ENCODE data around the gene RGS10.

Gene RGS10

DNA sequence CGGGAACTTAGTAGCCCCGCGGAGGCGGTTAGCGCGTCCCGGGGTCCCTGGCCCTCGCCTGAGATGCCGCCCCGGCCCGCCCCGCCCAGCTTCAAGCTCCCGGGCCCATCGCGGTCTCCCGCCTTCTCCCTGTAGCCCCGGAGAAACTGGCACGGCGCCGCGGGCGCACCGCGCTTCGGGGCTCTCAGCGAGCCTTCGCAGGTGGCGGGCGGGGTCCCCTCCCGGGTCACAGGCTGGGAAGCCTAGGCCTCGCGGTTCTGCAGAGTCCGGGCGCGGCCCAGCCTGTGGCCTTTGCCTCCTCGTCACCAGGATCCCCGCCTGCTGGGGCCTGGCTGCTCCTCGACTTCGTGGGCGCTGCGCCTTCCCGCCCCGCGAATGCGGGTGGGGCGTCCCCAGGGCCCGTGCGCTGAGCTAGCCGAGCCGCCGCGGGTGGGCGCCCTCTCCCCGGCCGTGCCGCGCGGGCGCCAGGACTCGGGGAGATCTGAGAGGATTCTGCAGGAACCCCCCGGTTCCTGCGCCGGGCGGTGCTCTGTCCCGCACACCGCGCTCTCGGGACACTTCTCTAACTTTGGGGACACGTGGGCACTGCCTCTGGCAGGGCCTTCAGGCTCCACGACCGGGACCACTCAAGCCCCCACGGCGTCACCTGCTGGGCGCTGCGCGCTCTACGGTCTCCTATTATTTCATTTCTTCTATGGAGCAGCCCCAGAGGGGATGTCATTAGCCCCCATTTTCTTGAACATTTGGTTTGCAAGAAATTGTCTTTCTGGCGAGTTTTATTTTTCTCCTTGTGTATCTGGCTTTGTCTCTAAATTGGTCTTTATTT, 682 bp upstream of the RGS10 start:
- TF ChIP-seq, protein P1, sequence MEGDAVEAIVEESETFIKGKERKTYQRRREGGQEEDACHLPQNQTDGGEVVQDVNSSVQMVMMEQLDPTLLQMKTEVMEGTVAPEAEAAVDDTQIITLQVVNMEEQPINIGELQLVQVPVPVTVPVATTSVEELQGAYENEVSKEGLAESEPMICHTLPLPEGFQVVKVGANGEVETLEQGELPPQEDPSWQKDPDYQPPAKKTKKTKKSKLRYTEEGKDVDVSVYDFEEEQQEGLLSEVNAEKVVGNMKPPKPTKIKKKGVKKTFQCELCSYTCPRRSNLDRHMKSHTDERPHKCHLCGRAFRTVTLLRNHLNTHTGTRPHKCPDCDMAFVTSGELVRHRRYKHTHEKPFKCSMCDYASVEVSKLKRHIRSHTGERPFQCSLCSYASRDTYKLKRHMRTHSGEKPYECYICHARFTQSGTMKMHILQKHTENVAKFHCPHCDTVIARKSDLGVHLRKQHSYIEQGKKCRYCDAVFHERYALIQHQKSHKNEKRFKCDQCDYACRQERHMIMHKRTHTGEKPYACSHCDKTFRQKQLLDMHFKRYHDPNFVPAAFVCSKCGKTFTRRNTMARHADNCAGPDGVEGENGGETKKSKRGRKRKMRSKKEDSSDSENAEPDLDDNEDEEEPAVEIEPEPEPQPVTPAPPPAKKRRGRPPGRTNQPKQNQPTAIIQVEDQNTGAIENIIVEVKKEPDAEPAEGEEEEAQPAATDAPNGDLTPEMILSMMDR (IDR thresholded peaks at IDR 0.05; ENCODE audit: low read depth, low read length), result peak; percentile 58
- no peak for DNase-seq (ENCODE audit: extremely low read depth, low read depth)

DNA sequence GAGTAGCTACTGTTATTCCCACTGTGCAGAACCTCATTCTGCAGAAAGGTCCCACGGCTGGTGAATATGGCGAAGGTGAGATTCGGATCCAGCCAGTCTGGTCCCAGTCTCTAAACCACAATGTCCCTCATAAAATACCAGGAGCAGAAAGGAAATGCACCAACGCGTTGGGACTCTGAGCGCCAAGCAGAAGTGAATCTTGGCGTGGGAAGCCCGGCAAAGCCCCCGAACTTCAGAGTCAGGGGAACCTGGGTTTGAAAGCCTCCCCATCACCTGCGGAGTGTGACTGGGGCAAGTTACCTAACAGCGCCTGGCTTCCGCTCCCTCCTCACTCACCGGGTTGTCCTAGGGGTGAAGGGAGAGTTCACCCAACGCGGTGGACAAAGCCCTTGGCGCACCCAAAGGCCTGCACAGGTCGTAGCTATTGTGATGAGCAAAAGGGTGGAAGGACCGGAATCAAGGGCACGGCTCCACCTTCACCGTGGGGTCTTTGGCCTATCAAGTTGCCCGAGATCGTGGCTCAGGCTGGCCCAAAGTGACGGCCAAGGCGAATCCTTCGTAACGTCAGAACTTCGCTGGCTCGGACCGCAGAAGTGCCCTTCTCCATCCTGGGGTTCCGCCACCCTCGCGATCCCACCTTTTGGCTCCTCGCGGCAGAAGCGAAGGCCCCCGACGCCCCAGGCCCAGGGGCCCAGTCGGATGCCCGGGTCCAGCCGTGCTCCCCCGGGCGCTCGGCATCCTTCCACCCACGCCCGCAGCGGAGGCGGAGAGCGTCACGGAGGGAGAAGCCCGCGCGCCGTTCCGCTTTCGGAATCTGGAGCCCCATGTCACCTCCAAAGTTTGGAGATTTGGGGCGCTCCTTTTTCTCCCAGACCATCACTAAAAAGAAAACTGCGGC, 811 bp downstream of the RGS10 start:
- DNase-seq (ENCODE audit: extremely low read depth, low read depth), result no peak
- TF ChIP-seq, protein P1 (IDR thresholded peaks at IDR 0.05; ENCODE audit: low read depth, low read length), result no peak

DNA sequence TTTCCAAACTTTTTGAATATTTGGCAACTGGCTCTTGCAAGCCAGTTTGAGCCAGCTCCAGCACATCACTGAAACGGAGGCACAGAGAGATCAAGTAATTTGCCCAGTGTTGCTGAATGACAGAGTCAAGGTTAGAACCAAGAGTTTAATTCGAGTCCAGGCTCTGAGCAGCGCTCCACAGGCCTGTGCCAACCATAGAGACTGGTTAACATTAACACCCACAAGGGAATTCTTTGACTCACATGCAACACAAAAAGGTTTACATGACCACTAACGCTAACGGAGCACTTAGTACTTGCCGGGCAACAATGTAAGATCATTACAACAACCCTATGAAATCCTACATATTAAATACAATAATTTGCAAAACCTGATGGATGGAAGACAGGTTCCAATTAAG, 1.5 kb downstream of the RGS10 start:
- DNase-seq (ENCODE audit: extremely low read depth, low read depth), result no peak

DNA sequence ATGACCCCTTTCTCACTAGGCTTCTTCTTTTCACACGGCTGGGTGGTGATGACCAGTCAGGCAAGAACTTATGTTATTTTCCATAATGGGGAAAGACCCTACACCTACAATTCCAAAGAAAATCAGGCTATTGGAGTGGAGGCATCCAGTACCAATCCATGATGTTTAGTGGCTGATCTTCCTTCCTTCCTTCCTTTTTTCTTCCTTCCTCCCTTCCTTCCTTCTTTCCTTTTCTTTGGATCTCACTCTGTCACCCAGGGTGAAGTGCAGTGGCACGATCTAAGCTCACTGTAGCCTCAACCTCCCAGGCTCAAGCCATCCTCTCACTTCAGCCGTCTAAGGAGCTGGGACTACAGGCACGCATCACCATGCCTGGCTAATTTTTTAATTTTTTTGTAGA, 2.5 kb downstream of the RGS10 start:
- TF ChIP-seq, protein P1 (IDR thresholded peaks at IDR 0.05; ENCODE audit: low read depth, low read length), result no peak

More for the DNA sequence above, 1.5 kb downstream of the RGS10 start:
- TF ChIP-seq, protein P1 (IDR thresholded peaks at IDR 0.05; ENCODE audit: low read depth, low read length), result no peak

DNA sequence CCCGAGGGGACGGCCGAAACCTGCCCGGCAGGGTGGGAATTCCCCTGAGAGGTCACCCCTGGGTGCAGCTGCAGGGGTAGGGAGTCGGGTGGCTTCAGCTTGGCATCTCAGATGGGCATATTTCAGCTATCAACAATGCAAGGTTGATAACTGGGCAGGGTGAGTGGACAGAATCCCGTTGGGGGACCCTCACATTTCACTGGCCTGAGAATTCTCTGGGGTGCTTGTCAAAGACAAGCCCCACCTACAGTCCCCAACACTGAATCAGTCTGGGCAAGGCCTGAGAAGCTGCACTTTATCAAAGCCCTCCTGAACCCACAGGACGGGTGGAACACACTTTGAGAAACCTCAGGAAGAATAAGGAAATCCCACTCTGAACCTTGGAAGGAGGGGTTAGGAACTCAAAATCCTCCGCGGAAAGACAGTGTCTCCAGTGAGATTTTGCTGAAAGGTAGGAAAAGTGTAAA, 3.1 kb downstream of the RGS10 start:
- TF ChIP-seq, protein P1 (IDR thresholded peaks at IDR 0.05; ENCODE audit: low read depth, low read length), result no peak
- DNase-seq (ENCODE audit: extremely low read depth, low read depth), result no peak

More for the DNA sequence above, 2.5 kb downstream of the RGS10 start:
- no peak for DNase-seq (ENCODE audit: extremely low read depth, low read depth)

DNA sequence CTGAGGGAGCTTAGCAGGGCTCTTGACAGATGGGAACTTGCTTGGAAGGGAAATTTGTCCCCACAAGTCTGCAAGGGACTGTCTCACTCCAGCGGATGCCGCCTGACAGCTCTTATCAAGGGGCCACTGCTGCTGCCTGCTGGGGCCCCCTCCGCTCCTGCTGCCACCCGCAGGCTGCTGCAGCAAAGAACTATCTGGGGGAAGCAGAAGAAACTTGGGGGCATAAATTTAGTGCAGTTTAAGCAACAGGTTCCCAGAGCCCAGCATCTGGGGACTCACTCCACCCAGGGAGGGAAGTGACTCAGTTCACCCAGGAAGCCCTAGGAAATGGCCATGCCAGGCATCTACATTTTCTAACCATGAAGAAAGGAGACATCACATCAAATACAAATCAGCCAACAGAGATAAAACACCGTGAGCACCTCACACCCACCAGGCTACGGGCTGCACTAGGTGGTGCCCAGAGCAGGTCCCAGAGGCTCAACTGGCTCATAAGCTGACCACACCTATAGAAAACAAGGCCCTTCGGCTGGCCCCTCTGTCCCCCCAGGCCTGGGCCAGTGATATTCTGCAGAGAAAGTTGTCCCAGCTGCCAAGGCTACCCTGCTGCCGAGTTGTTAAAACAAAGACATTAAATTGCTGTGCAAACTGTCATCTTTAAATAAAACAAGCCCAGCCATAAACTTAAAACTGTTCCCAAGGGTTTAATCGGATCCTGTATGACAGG, 3.7 kb downstream of the RGS10 start:
- TF ChIP-seq, protein P1 (IDR thresholded peaks at IDR 0.05; ENCODE audit: low read depth, low read length), result no peak
- DNase-seq (ENCODE audit: extremely low read depth, low read depth), result no peak
